ENCODE measurements around the gene AIRE.

GRCh38 chr21:44295646-44296045 is 10.0 kb downstream of the AIRE start:
- TF ChIP-seq, protein P1, sequence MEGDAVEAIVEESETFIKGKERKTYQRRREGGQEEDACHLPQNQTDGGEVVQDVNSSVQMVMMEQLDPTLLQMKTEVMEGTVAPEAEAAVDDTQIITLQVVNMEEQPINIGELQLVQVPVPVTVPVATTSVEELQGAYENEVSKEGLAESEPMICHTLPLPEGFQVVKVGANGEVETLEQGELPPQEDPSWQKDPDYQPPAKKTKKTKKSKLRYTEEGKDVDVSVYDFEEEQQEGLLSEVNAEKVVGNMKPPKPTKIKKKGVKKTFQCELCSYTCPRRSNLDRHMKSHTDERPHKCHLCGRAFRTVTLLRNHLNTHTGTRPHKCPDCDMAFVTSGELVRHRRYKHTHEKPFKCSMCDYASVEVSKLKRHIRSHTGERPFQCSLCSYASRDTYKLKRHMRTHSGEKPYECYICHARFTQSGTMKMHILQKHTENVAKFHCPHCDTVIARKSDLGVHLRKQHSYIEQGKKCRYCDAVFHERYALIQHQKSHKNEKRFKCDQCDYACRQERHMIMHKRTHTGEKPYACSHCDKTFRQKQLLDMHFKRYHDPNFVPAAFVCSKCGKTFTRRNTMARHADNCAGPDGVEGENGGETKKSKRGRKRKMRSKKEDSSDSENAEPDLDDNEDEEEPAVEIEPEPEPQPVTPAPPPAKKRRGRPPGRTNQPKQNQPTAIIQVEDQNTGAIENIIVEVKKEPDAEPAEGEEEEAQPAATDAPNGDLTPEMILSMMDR (IDR thresholded peaks at IDR 0.05) = no peak
- TF ChIP-seq EZH2 (IDR thresholded peaks at IDR 0.05) = no peak
- TF ChIP-seq EZH2phosphoT487 (IDR thresholded peaks at IDR 0.05) = no peak
